Activated CD8-positive, alpha-beta memory T cell treated with anti-CD3 and anti-CD28 coated beads, Interleukin-2, amount 10 ng/mL, durations not matched to agents 7 days and 5 days (primary cell): Measurements from ENCODE around the gene CDK5RAP2. TPM values are rescaled to one million over a fixed set of nuclear protein-coding genes. Genes with fewer than 3 reads are reported as not detected.

Experiments
- ATAC-seq: fragments of 150-1000 bp; cut with Tn5 transposase; one replicate; pipeline ENCODE4 v1.10.0; 2021; ENCODE audit warnings: moderate library complexity
- CTCF ChIA-PET: fragments of 350-600 bp; sonication (Branson Sonifier 250); formaldehyde crosslinking; loops from one replicate; lab custom pipeline; 2021; ENCODE audit warnings: antibody characterized with exemption; lab: Charles Lee
- DNase-seq: peaks from one replicate; pipeline ENCODE4 v3.0.0-alpha.2; 2020
- H3K27ac Mint-ChIP-seq: one replicate; pipeline ENCODE4 v1.8.0; 2021; ENCODE audit warnings: mild to moderate bottlenecking, mixed read lengths
- H3K27me3 Mint-ChIP-seq: one replicate; pipeline ENCODE4 v1.8.0; 2021; ENCODE audit warnings: mixed read lengths
- H3K36me3 Mint-ChIP-seq: one replicate; pipeline ENCODE4 v1.8.0; 2021; ENCODE audit warnings: mild to moderate bottlenecking, mixed read lengths
- H3K4me1 Mint-ChIP-seq: one replicate; pipeline ENCODE4 v1.8.0; 2021; ENCODE audit warnings: mixed read lengths
- H3K4me3 Mint-ChIP-seq: one replicate; pipeline ENCODE4 v1.8.0; 2021; ENCODE audit warnings: mild to moderate bottlenecking, moderate library complexity, mixed read lengths
- H3K9me3 Mint-ChIP-seq: one replicate; pipeline ENCODE4 v1.8.0; 2022; ENCODE audit warnings: low read depth, mixed read lengths
- total RNA-seq, 2 experiments: library from RNA; stranded (reverse); gene quantifications; one replicate each; pipeline ENCODE4 v1.2.3, GENCODE V29; 2021

CDK5RAP2 gene
- total RNA-seq, 2 experiments from 2014 or later, result 79.8 to 138 TPM

GRCh38 chr9:120375316-120375715 is 204.7 kb downstream of the CDK5RAP2 start:
- H3K27ac Mint-ChIP-seq, result no peak overlapping the region
- ATAC-seq, result no peak
- no peaks in the 10 kb centered on the region for H3K27me3 Mint-ChIP-seq
- H3K9me3 Mint-ChIP-seq, result no peaks in the 10 kb centered on the region
- H3K36me3 Mint-ChIP-seq, result peaks cover 2% of the 10 kb centered on the region
- DNase-seq, result no peak
- H3K4me1 Mint-ChIP-seq, result no peaks in the 10 kb centered on the region
- CTCF ChIA-PET, result no interaction called here
- H3K4me3 Mint-ChIP-seq, result no peak overlapping the region

GRCh38 chr9:120374817-120375216 is 205.2 kb downstream of the CDK5RAP2 start:
- DNase-seq (no peak), ATAC-seq (no peak)
- CTCF ChIA-PET, result no interaction called here
- H3K4me1 Mint-ChIP-seq, result no peaks in the 10 kb centered on the region
- H3K27ac Mint-ChIP-seq, result no peak overlapping the region
- H3K27me3 Mint-ChIP-seq, result no peaks in the 10 kb centered on the region
- H3K4me3 Mint-ChIP-seq, result no peak overlapping the region
- no peaks in the 10 kb centered on the region for H3K9me3 Mint-ChIP-seq
- H3K36me3 Mint-ChIP-seq, result no peaks in the 10 kb centered on the region

GRCh38 chr9:120374239-120374638 is 205.7 kb downstream of the CDK5RAP2 start:
- CTCF ChIA-PET, result no interaction called here
- no peak for DNase-seq
- no peaks in the 10 kb centered on the region for H3K4me1 Mint-ChIP-seq
- no peaks in the 10 kb centered on the region for H3K36me3 Mint-ChIP-seq
- H3K4me3 Mint-ChIP-seq, result no peak overlapping the region
- no peak for ATAC-seq
- H3K27me3 Mint-ChIP-seq, result no peaks in the 10 kb centered on the region
- H3K9me3 Mint-ChIP-seq, result no peaks in the 10 kb centered on the region
- H3K27ac Mint-ChIP-seq, result no peak overlapping the region

- Mint-ChIP-seq H3K4me3 (no peak overlapping the region), H3K27ac (no peak overlapping the region), H3K27me3 (no peaks in the 10 kb centered on the region), H3K36me3 (no peaks in the 10 kb centered on the region), H3K9me3 (no peaks in the 10 kb centered on the region), H3K4me1 (no peaks in the 10 kb centered on the region)
- no peak for DNase-seq
- ATAC-seq, result no peak
- CTCF ChIA-PET, result no interaction called here
Measured at GRCh38 chr9:120372040-120372439, 207.9 kb downstream of the CDK5RAP2 start.

GRCh38 chr9:120369608-120370220 is 210.3 kb downstream of the CDK5RAP2 start:
- DNase-seq, result no peak
- CTCF ChIA-PET, result no interaction called here
- no peaks in the 10 kb centered on the region for H3K9me3 Mint-ChIP-seq

GRCh38 chr9:120368799-120369198 is 211.2 kb downstream of the CDK5RAP2 start:
- H3K36me3 Mint-ChIP-seq, result peaks cover 1% of the 10 kb centered on the region
- no peak overlapping the region for H3K27ac Mint-ChIP-seq
- no peak overlapping the region for H3K4me3 Mint-ChIP-seq
- no peak for ATAC-seq
- H3K4me1 Mint-ChIP-seq, result no peaks in the 10 kb centered on the region
- H3K9me3 Mint-ChIP-seq, result no peaks in the 10 kb centered on the region
- H3K27me3 Mint-ChIP-seq, result no peaks in the 10 kb centered on the region
- DNase-seq, result no peak
- CTCF ChIA-PET, result no interaction called here

More at GRCh38 chr9:120369608-120370220, 210.3 kb downstream of the CDK5RAP2 start:
- H3K36me3 Mint-ChIP-seq, result no peaks in the 10 kb centered on the region
- ATAC-seq, result no peak
- no peak overlapping the region for H3K4me3 Mint-ChIP-seq
- no peaks in the 10 kb centered on the region for H3K27me3 Mint-ChIP-seq
- H3K27ac Mint-ChIP-seq, result no peak overlapping the region
- no peaks in the 10 kb centered on the region for H3K4me1 Mint-ChIP-seq

- Mint-ChIP-seq H3K27ac (no peak overlapping the region), H3K9me3 (no peaks in the 10 kb centered on the region), H3K27me3 (no peaks in the 10 kb centered on the region), H3K4me1 (no peaks in the 10 kb centered on the region), H3K4me3 (no peak overlapping the region), H3K36me3 (peaks cover 1% of the 10 kb centered on the region)
- CTCF ChIA-PET, result no interaction called here
- no peak for DNase-seq
- no peak for ATAC-seq
Measured at GRCh38 chr9:120366644-120367019, 213.3 kb downstream of the CDK5RAP2 start.

GRCh38 chr9:120365386-120365785 is 214.6 kb downstream of the CDK5RAP2 start:
- CTCF ChIA-PET, result no interaction called here
- DNase-seq, result no peak
- Mint-ChIP-seq H3K27ac (no peak overlapping the region), H3K27me3 (no peaks in the 10 kb centered on the region), H3K9me3 (no peaks in the 10 kb centered on the region), H3K4me3 (no peak overlapping the region), H3K4me1 (no peaks in the 10 kb centered on the region), H3K36me3 (peaks cover 1% of the 10 kb centered on the region)
- ATAC-seq, result no peak

GRCh38 chr9:120363697-120364096 is 216.3 kb downstream of the CDK5RAP2 start:
- H3K9me3 Mint-ChIP-seq, result no peaks in the 10 kb centered on the region

GRCh38 chr9:120362446-120362845 is 217.5 kb downstream of the CDK5RAP2 start:
- H3K36me3 Mint-ChIP-seq, result peaks cover 1% of the 10 kb centered on the region
- H3K27me3 Mint-ChIP-seq, result no peaks in the 10 kb centered on the region
- no peak for DNase-seq
- ATAC-seq, result no peak
- no peak overlapping the region for H3K27ac Mint-ChIP-seq
- no peak overlapping the region for H3K4me3 Mint-ChIP-seq
- no peaks in the 10 kb centered on the region for H3K9me3 Mint-ChIP-seq
- CTCF ChIA-PET, result no interaction called here
- H3K4me1 Mint-ChIP-seq, result no peaks in the 10 kb centered on the region

More at GRCh38 chr9:120363697-120364096, 216.3 kb downstream of the CDK5RAP2 start:
- no peak overlapping the region for H3K4me3 Mint-ChIP-seq
- H3K36me3 Mint-ChIP-seq, result peaks cover 1% of the 10 kb centered on the region
- DNase-seq (no peak), ATAC-seq (no peak)
- CTCF ChIA-PET, result no interaction called here
- no peak overlapping the region for H3K27ac Mint-ChIP-seq
- no peaks in the 10 kb centered on the region for H3K27me3 Mint-ChIP-seq
- H3K4me1 Mint-ChIP-seq, result no peaks in the 10 kb centered on the region

GRCh38 chr9:120361551-120361950 is 218.4 kb downstream of the CDK5RAP2 start:
- no peak overlapping the region for H3K27ac Mint-ChIP-seq
- CTCF ChIA-PET, result no interaction called here
- no peaks in the 10 kb centered on the region for H3K9me3 Mint-ChIP-seq
- no peak overlapping the region for H3K4me3 Mint-ChIP-seq
- H3K4me1 Mint-ChIP-seq, result no peaks in the 10 kb centered on the region
- DNase-seq (no peak), ATAC-seq (no peak)
- peaks cover 1% of the 10 kb centered on the region for H3K36me3 Mint-ChIP-seq
- no peaks in the 10 kb centered on the region for H3K27me3 Mint-ChIP-seq

- H3K27ac Mint-ChIP-seq, result no peak overlapping the region
- DNase-seq, result no peak
- H3K36me3 Mint-ChIP-seq, result peaks cover 1% of the 10 kb centered on the region
- H3K9me3 Mint-ChIP-seq, result no peaks in the 10 kb centered on the region
- H3K4me3 Mint-ChIP-seq, result no peak overlapping the region
- no peaks in the 10 kb centered on the region for H3K4me1 Mint-ChIP-seq
- no peaks in the 10 kb centered on the region for H3K27me3 Mint-ChIP-seq
- CTCF ChIA-PET, result no interaction called here
- ATAC-seq, result no peak
Measured at GRCh38 chr9:120360510-120360909, 219.5 kb downstream of the CDK5RAP2 start.

- Mint-ChIP-seq H3K9me3 (no peaks in the 10 kb centered on the region), H3K27ac (no peak overlapping the region), H3K4me1 (no peaks in the 10 kb centered on the region), H3K4me3 (no peak overlapping the region), H3K36me3 (peaks cover 1% of the 10 kb centered on the region), H3K27me3 (no peaks in the 10 kb centered on the region)
- CTCF ChIA-PET, result no interaction called here
- no peak for ATAC-seq
- DNase-seq, result no peak
Measured at GRCh38 chr9:120360046-120360445, 219.9 kb downstream of the CDK5RAP2 start.

- Mint-ChIP-seq H3K4me1 (no peaks in the 10 kb centered on the region), H3K9me3 (no peaks in the 10 kb centered on the region), H3K36me3 (no peaks in the 10 kb centered on the region), H3K27me3 (no peaks in the 10 kb centered on the region), H3K27ac (no peak overlapping the region), H3K4me3 (no peak overlapping the region)
- CTCF ChIA-PET, result interaction anchor here (0.8 kb wide), 1 partner anchor 10 kb away, joined by 3 read pairs; no protein-coding TSS in a partner anchor
- DNase-seq, result no peak
- ATAC-seq, result no peak
Measured at GRCh38 chr9:120358877-120359276, 221.1 kb downstream of the CDK5RAP2 start.
